ENCODE measurements around the gene CERS1. TPM values are rescaled to one million over a fixed set of nuclear protein-coding genes. Genes with fewer than 3 reads are reported as not detected.

Gene CERS1
- total RNA-seq, 1 donor from 2014 or later = not detected

GRCh38 chr19:18858906-18859646, 36.9 kb downstream of the CERS1 start:
- intact Hi-C loops (cut with micrococcal nuclease) = no loop called here

- intact Hi-C loops (cut with micrococcal nuclease) = no loop called here
Observed at GRCh38 chr19:18857223-18857622, 38.7 kb downstream of the CERS1 start.

DNA sequence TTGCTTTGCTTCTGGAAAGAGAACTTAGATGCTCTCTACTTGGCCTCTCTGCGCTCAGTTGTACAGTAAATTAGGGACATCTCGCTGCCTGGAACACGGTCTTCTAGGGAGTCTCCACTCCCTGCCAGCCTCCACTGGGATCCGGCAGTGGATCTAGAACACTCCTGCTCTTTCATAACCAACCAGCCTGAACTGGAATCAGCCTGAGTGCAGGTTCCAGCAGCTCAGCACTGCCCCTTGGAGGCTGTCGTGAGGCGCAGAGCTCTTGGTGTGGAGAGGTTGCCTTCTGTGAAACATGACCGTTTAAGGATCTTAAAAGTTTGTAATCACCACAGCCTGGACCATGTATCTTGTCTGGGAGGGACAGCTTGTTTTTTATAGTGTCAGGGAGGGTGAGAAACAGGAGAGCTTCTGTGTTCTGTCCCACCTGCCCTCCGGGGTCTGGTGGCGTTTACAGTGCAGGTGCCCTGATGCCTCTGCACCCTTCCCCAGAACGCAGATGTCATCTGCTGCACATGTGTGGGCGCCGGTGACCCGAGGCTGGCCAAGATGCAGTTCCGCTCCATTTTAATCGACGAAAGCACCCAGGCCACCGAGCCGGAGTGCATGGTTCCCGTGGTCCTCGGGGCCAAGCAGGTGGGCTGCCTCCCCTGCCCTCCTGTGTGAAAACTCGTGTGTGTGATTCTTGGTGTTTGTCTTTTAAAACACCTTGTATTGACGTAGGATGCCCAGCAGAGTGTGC, 39.4 kb downstream of the CERS1 start:
- intact Hi-C loops (cut with micrococcal nuclease) = no loop called here

GRCh38 chr19:18855647-18856384, 40.1 kb downstream of the CERS1 start:
- intact Hi-C loops (cut with micrococcal nuclease) = no loop called here

- intact Hi-C loops (cut with micrococcal nuclease) = no loop called here
Observed at GRCh38 chr19:18854982-18855381, 41.0 kb downstream of the CERS1 start.

- intact Hi-C loops (cut with micrococcal nuclease) = no loop called here
Observed at GRCh38 chr19:18853755-18854427, 42.1 kb downstream of the CERS1 start.

DNA sequence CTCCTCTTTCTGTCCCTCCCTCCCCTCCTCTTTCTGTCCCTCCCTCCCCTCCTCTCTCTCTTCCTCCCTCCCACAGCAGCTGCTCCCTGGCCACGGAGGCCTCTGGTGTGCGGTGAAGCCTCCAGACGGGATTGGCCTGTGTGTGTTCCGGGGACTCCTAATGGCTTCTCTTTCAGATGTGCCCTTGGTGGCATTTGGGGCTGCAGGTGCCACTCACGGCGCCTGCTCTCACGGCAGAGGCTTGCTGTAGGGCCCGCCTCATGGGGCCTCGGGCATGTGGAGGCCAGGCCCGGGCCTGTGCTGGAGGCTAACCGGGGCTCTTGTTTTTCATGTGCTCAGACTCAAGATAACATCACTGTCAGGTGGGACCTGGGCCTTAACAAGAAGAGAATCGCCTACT, 43.3 kb downstream of the CERS1 start:
- intact Hi-C loops (cut with micrococcal nuclease) = no loop called here

GRCh38 chr19:18851673-18852325, 44.2 kb downstream of the CERS1 start:
- intact Hi-C loops (cut with micrococcal nuclease) = no loop called here

DNA sequence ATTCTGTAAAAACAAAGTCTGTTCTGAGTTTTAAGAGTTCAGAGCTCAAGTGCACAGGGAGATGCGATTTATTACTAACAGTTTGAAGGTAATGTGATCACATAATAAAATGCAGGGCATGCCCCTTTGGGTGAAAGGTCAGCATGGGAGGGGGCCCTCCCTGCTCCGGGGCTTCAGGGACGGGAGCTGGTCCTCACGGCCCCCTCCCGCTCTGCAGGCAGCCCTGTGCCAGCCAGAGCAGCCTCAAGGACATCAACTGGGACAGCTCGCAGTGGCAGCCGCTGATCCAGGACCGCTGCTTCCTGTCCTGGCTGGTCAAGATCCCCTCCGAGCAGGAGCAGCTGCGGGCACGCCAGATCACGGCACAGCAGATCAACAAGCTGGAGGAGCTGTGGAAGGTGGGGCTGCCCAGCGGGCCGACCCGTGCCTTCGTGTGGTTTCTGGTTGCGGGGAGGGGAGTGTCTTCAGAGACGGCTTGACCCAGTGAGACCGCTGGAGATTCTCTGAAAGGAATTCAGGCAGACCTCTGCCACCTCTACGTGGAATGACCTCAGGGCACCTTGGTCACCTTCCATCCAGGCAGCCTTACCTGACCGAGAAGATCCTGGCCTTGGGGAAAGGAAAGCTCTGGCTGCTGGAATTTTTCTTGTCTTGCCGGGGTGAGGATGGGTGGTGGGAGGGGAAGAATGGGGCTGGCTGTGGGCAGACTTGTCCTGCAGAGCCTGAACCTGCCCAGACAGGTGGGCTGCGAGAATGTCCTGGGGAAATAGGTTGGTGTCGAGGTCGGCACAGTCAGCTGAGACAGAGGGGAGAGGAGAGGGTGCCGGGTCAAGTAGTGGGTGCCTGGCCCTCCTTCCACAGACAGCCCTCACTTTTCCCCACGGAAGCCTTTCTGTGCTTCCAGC, 45.2 kb downstream of the CERS1 start:
- intact Hi-C loops (cut with micrococcal nuclease) = no loop called here

DNA sequence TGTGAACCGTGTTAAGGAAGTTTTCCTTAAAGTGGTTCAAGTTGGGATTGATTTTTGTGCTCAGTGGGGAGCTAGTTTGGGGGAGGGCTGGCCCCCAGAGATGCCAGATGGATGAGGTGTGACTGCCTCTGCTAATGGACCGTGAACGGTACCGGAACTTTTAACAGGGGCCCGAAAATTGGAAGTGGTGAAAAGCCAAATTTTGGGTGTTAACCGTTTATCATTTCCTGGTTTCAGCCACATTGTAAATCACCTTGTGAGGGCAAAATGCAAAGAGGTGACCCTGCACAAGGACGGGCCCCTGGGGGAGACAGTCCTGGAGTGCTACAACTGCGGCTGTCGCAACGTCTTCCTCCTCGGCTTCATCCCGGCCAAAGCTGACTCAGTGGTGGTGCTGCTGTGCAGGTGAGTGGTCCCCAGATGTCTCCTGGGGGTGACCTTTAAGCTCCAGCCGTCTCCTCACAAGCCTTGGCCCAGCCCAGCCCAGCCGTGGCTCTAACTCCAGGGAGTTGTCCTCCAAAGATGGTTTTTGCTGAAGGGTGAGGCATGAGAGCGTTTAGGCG, 46.0 kb downstream of the CERS1 start:
- intact Hi-C loops (cut with micrococcal nuclease) = loop anchor here (5.0 kb wide), 3 partner anchors 213 to 398 kb away; partner anchors contain the start of gene KLHL26

- intact Hi-C loops (cut with micrococcal nuclease) = loop anchor here (5.0 kb wide), 3 partner anchors 212 to 397 kb away; partner anchors contain the start of gene KLHL26
Observed at GRCh38 chr19:18848878-18849661, 46.9 kb downstream of the CERS1 start.

- intact Hi-C loops (cut with micrococcal nuclease) = loop anchor here (1.0 to 5.0 kb wide), 4 partner anchors 211 to 396 kb away; partner anchors contain the start of genes ELL and KLHL26
Observed at GRCh38 chr19:18847549-18848463, 48.2 kb downstream of the CERS1 start.

GRCh38 chr19:18846862-18847548, 49.0 kb downstream of the CERS1 start:
- intact Hi-C loops (cut with micrococcal nuclease) = loop anchor here (1.0 to 5.0 kb wide), 4 partner anchors 210 to 395 kb away; partner anchors contain the start of genes ELL and KLHL26

DNA sequence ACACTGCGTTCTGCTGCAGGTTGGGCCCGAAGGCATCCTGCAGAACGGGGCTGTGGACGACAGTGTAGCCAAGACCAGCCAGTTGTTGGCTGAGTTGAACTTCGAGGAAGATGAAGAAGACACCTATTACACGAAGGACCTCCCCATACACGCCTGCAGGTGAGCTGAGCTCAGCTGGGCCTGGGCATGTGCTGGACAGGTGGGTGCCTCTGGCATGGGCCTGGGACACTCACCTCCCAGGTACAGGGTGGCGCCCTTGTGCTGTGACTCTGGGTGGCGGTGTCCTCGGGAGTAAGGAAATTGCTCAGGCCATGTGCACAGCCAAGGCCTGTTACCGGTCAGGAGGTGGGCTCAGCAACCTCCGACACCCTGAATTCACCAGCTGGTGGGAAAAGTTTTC, 50.0 kb downstream of the CERS1 start:
- intact Hi-C loops (cut with micrococcal nuclease) = loop anchor here (5.0 kb wide), 3 partner anchors 209 to 394 kb away; partner anchors contain the start of gene KLHL26

DNA sequence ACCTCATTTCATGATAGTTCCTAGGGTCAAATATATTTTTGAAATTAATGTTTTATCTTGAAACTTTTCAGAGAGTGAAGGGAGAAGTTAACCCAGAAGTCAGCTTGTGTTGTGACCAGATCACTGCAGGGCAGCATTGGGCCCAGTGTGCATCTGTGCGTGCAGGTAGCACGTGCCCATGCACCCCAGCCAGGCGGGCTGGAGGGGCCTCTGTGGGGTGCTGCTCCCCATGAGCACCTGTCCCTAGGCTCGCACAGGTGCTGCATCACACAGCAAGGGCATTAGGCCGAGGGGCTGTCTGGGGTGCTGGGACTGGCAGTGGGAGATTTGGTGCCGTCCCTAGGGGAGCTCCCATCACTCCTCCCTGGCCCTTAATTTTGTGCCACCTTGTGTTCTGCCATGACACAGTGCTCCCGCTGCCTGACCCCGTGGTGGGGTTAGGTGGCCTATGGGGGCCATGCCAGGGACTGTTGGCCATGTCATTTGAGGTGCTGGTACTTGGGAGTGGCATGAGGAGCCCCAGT, 51.1 kb downstream of the CERS1 start:
- intact Hi-C loops (cut with micrococcal nuclease) = loop anchor here (5.0 kb wide), 3 partner anchors 208 to 393 kb away; partner anchors contain the start of gene KLHL26

- intact Hi-C loops (cut with micrococcal nuclease) = loop anchor here (1.0 kb wide), 1 partner anchor 13 kb away; the partner anchor contains the start of gene UPF1
Observed at GRCh38 chr19:18843960-18844359, 52.0 kb downstream of the CERS1 start.
